Activated naive CD4-positive, alpha-beta T cell treated with Interleukin-2 at 50 U/mL for 16 hours (primary cell): ENCODE results near the gene NUP153.
A peak's percentile ranks its signal among the peaks of the same experiment; 100 is the strongest.
"Not testable (repeated sequence)": the region's sequence is repeated elsewhere in the genome, so short reads cannot be mapped to it uniquely, and the experiment has no call there.

Source experiments
- DNase-seq: peaks from one replicate; pipeline ENCODE4 v3.0.0-alpha.2; 2020

The NUP153 gene

DNA sequence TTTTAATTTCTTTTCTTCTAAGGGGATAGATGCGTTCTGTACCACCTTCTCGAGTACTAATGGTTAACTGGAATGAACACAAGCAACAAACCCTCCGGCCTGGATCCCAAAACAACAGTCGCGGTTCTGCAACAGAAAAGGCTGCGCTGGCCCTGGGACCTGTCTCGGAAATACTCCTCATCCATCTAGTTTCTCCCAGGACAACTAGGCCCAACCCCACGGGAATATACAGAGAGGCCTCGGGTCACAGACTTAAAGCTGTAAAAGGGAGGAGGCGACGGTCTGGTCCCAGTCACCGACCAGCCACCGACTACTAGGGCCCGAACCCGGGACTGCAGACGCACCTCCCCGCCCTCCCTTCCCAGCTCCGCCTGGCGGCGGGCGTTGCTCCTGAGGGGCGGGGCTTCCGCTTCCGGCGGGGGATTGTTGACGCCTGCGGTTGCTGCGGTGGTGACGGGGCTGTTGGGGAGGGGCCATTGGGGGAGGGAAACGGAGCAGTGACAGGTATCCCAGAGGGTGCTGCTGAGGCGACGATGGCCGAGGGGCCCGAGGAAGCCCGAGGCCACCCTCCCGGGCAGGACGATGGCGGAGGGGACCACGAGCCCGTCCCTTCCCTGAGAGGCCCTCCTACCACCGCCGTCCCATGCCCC lies 106.7 kb downstream of the NUP153 start, which contains the start of gene FAM8A1:
Gene FAM8A1 (plus strand): TSS at position 426 of the 650 bp plus-strand sequence. CDS start 108 bp downstream, at position 534.
- DNase-seq: peak; percentile 95

DNA sequence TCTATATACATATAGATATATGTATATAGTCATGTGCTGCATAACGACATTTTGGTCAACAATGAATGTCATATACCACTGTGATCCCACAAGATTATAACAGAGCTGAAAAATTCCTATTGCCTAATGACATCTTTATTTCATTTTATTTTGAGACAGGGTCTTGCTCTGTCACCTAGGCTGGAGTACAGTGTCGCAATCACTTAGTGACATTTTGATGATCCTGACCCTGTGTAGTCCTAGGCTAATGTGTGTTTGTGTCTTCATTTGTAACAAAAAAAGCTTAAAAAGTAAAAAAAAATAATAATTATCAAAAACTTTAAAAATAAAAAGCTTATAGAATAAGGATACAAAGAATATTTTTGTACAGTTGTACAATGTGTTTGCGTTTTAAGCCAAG lies 110.6 kb downstream of the NUP153 start:
- DNase-seq: no peak

- no peak for DNase-seq
Observed at GRCh38 chr6:17593246-17593645, 113.5 kb downstream of the NUP153 start.

DNA sequence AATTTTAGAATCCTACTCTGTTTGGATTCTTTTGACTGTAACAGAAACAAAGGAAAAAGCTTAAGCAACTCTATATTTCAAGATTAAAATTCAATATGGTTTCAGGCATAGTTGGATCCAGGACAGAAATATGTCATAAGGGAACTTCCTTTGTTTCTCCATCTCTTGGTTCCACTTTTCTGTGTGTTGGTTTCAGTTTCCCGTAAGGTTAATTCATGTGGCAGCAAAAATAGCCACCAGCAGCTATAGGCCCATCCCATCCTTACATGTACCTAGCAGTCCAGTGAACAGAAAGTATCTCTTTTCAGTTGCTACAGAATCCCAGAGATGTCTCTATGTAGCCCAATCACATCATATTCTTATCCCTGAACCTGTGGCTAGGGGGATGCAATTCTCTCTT lies 115.4 kb downstream of the NUP153 start:
- no peak for DNase-seq

GRCh38 chr6:17589406-17590096 lies 117.2 kb downstream of the NUP153 start:
- no peak for DNase-seq

DNA sequence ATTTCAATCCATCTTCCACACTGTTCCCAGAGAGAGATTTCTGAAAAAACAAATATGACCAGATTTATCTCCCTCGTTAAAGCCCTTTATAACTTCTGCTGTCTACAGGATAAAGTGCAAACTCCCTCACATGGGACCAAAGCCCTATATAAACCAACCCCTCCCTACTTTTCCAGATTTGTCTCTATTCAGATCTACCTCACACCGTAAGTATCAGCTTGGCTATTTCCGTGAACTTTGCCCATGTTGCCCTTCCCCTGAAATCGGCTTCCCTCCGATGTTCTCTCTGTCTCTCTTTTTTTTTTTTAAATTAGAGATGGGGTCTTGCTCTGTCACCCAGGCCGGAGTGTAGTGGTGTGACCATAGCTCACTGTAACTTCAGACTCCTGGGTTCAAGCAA lies 118.7 kb downstream of the NUP153 start:
- DNase-seq: no peak

DNA sequence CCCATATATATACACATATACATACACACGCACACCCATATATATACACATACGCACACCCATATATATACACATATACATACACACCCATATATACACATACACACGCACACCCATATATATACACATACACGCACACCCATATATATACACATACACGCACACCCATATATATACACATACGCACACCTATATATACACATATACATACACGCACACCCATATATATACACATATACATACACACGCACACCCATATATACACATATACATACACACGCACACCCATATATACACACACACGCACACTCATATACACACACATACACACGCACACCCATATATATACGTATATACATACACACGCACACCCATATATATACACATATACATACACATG lies 120.1 kb downstream of the NUP153 start:
- not testable (repeated sequence) for DNase-seq

GRCh38 chr6:17585766-17586490 lies 120.8 kb downstream of the NUP153 start:
- no peak for DNase-seq

DNA sequence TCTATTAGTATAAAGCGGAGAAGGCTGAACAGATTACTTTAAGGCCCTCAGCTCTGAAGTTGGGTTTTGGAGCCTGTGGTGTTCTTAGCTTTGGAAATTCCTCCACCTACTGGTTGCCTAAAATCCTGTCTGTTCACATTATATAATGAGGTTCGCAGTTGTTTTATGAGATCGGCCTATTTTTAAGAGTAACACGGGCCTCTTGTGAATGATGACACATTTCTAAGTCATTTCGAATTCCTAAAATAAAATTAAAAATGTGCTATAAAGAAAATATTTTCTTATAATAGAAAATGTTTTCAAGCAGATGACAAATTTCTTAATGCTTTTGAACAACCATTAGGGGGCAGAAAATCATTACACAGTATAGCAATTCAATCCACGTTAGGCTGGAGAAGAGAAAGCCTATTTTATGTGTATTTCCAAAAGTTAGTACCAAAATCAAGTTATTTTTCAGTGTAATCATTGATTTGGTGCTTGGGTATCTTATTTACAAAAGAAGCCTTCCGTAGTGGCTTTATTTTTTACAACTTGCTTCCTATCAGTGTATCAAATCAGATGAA lies 122.4 kb downstream of the NUP153 start:
- no peak for DNase-seq

DNA sequence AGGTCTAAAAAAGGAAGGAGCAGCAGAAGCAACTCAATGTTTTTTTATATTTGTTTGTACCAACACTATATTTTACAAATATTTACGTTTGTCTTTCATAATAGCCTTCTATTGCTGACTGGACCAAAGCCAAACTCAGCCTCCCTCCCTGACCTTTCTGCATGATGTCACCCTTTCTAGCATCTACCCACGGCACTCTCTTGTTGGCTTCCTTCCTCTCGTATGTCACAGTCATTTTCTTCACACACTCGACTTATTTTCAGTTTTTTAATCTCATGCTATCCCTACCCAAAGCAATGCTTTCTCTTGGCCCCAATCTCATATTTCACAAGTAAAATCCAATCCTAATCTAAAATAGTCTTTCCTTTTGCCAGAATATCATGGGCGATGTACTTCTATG lies 122.9 kb downstream of the NUP153 start:
- DNase-seq: no peak

GRCh38 chr6:17581282-17581681 lies 125.4 kb downstream of the NUP153 start:
- not testable (repeated sequence) for DNase-seq

DNA sequence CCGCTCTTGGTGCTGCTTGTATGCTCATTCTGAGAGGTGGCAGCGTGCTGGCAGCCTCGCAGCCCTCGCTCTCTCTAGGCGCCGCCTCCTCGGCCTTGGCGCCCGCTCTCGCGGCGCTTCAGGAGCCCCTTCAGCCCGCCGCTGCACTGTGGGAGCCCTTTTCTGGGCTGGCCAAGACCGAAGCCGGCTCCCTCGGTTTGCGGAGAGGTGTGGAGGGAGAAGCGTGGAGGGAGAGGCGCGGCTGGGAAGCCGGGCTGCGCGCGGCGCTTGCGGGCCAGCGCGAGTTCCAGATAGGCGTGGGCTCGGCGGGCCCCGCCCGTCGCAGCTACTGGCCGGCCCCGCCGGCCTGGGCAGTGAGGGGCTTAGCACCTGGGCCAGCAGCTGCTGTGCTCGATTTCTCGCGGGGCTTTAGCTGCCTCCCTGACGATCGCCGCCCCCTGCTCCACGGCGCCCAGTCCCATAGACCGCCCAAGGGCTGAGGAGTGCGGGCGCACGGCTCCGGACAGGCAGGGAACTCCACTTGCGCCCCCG lies 126.1 kb downstream of the NUP153 start:
- no peak for DNase-seq

DNA sequence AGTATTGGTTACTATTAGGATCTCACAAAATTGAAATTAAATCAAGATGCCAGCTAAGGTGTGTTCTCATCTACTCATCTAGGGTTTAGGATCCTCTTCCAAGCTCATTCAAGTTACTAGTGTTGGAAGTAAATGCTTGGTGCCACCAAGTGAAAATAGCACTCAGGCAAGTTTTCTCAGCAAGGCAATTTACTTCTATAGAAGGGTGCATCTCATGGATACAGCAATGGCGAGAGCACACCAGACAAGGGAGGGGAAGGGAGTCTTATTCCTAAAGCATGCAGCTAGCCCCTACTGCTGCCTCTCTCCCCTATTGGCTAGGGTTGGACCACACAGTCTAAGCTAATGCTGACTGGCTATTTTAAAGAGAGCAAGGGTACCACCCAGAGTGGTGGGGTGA lies 129.7 kb downstream of the NUP153 start:
- no peak for DNase-seq

DNA sequence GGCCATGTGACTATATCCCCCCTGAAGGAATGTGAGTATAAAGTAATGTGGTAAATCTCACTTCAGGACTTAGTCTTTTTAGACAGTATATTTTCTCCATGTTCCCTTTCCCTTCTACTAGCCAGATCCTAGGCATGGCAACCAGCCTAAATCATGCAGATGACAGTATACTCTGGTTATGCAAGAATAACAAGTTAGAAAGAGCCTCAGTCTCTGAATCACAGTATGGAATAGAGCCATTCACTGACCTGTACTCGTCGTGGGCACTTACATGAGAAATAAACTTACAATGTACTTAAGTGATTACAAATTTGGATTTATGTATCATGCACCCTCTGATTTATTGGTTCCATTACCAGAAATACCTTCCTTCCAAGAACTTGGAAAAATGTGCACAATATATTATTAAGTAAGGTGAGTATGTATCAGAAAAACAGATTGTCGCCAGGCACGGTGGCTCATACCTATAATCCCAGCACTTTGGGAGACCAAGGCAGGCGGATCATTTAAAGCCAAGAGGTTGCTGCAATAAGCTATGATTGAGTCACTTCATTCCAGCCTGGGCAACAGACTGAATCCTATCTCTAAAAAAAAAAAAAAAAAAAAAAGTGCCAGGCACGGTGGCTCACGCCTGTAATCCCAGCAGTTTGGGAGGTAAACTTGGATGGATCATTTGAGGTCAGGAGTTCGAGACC lies 131.7 kb downstream of the NUP153 start:
- DNase-seq: no peak

DNA sequence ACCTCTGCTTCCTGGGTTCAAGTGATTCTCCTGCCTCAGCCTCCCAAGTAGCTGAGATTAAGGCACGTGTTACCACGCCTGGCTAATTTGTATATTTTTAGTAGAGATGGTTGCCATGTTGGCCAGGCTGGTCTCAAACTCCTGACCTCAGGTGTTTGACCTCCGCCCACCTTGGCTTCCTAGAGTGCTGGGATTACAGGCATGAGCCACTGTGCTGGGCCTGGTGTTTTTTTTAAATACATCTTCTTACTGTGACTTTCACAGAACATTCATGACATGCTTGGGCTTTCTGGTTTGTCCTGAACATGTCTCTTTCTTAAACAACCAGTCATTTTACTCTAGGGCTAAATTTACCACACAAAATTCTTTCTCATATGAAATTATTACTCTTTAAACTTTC lies 141.3 kb downstream of the NUP153 start:
- no peak for DNase-seq
